K562 treated with DMSO at 1 percent for 48 hours (cell line): ENCODE results near the gene CSE1L. TPM values are rescaled to one million over a fixed set of nuclear protein-coding genes. Genes with fewer than 3 reads are reported as not detected.

Experiments used
- total RNA-seq: library from RNA; unstranded; fragments of 300-600 nt; gene quantifications from 2 replicates; pipeline ENCODE4 v1.2.3, GENCODE V29; 2022; ENCODE audit warnings: low replicate concordance; ENCODE audit errors: extremely low read depth

Gene CSE1L, protein sequence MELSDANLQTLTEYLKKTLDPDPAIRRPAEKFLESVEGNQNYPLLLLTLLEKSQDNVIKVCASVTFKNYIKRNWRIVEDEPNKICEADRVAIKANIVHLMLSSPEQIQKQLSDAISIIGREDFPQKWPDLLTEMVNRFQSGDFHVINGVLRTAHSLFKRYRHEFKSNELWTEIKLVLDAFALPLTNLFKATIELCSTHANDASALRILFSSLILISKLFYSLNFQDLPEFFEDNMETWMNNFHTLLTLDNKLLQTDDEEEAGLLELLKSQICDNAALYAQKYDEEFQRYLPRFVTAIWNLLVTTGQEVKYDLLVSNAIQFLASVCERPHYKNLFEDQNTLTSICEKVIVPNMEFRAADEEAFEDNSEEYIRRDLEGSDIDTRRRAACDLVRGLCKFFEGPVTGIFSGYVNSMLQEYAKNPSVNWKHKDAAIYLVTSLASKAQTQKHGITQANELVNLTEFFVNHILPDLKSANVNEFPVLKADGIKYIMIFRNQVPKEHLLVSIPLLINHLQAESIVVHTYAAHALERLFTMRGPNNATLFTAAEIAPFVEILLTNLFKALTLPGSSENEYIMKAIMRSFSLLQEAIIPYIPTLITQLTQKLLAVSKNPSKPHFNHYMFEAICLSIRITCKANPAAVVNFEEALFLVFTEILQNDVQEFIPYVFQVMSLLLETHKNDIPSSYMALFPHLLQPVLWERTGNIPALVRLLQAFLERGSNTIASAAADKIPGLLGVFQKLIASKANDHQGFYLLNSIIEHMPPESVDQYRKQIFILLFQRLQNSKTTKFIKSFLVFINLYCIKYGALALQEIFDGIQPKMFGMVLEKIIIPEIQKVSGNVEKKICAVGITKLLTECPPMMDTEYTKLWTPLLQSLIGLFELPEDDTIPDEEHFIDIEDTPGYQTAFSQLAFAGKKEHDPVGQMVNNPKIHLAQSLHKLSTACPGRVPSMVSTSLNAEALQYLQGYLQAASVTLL
- total RNA-seq, result not detected in 2 replicates

DNA sequence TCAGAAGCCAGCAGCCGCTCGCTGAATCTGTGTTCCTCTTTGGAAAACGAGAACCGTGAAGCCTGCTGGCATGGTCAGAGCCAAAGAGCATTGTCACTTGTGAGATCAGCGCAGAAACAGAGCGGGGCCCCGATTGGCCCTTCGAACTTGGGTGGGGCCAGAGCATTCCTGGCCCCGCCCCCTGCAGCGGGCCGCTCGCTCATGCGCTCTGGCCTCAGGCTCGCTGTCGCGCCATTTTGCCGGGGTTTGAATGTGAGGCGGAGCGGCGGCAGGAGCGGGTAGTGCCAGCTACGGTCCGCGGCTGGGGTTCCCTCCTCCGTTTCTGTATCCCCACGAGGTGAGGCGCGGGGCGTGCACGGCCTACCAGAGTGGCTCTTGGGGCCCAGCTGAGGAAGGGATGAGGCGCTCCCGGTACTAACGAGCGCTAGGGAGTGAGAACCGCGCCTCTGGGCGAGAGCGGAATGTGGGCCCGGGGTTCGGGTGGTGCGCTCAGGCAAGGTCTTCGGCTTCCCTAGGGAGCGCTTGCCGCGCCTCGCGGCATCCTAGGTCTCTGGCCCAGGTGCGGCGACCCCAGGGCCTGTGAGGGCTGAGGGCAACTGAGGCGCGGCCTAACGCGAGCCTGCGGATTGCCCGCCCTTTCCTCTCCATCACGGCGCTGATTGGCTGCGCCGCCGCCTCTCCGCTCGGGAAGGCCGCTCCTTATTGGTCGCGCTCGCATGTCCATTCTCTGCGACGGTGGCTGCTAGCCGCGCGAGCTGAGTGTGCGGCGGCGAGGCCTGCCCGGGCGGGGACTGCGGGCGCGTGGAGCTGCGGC lies at the start of gene CSE1L:
CSE1L (plus strand) TSS at position 226 of the 814 bp plus-strand sequence. CDS start 12,152 bp downstream, outside the sequence.

Other genes with a start within 250 kb of the CSE1L start
- not detected in 2 replicates for gene PREX1, start 218.3 kb upstream of the CSE1L start, total RNA-seq
- gene ARFGEF2, start 124.6 kb upstream of the CSE1L start, total RNA-seq, result not detected in 2 replicates
- not detected in 2 replicates for gene STAU1, start 142.0 kb downstream of the CSE1L start, total RNA-seq
- not detected in 2 replicates for gene DDX27, start 173.1 kb downstream of the CSE1L start, total RNA-seq
- gene ZNFX1, start 231.7 kb downstream of the CSE1L start, total RNA-seq, result not detected in 2 replicates